Raji (cell line): ENCODE data around the gene CCL19.

Source experiments
- POLR2A ChIP-seq: IDR thresholded peaks from 2 replicates; pipeline ENCODE4 v1.6.1; 2011; ENCODE audit warnings: low read depth, low read length, control low read depth; ENCODE audit not compliant: insufficient read depth

Gene CCL19

GRCh38 chr9:34690983-34691935 lies at the start of gene CCL19:
CCL19 (minus strand) TSS chr9:34691276; CDS start chr9:34691139, 137 bp downstream.
- no peak for TF ChIP-seq POLR2A

GRCh38 chr9:34737677-34738260 lies 46.7 kb upstream of the CCL19 start:
- no peak for TF ChIP-seq POLR2A

- TF ChIP-seq POLR2A: no peak
Measured at GRCh38 chr9:34734720-34735119, 43.6 kb upstream of the CCL19 start.

GRCh38 chr9:34732886-34733285 lies 41.8 kb upstream of the CCL19 start:
- no peak for TF ChIP-seq POLR2A

GRCh38 chr9:34732478-34732877 lies 41.4 kb upstream of the CCL19 start:
- TF ChIP-seq POLR2A: no peak

- TF ChIP-seq POLR2A: no peak
Measured at GRCh38 chr9:34723141-34723540, 32.1 kb upstream of the CCL19 start.

GRCh38 chr9:34719021-34719768 lies 28.1 kb upstream of the CCL19 start:
- no peak for TF ChIP-seq POLR2A

- no peak for TF ChIP-seq POLR2A
Measured at GRCh38 chr9:34717996-34718614, 27.0 kb upstream of the CCL19 start.

GRCh38 chr9:34716711-34717110 lies 25.6 kb upstream of the CCL19 start:
- no peak for TF ChIP-seq POLR2A

GRCh38 chr9:34715639-34716215 lies 24.7 kb upstream of the CCL19 start:
- no peak for TF ChIP-seq POLR2A

- no peak for TF ChIP-seq POLR2A
Measured at GRCh38 chr9:34714007-34714406, 22.9 kb upstream of the CCL19 start.

GRCh38 chr9:34712140-34712539 lies 21.1 kb upstream of the CCL19 start:
- no peak for TF ChIP-seq POLR2A

GRCh38 chr9:34710023-34710422 lies 18.9 kb upstream of the CCL19 start, which contains the start of gene CCL21:
CCL21 (minus strand) TSS chr9:34710136; CDS start chr9:34710066, 70 bp downstream.
- TF ChIP-seq POLR2A: no peak

- TF ChIP-seq POLR2A: no peak
Measured at GRCh38 chr9:34709196-34709978, 18.3 kb upstream of the CCL19 start.

- no peak for TF ChIP-seq POLR2A
Measured at GRCh38 chr9:34707130-34707529, 16.1 kb upstream of the CCL19 start.
